Activated T-cell treated with anti-CD3 and anti-CD28 coated beads for 1 hour (primary cell): ENCODE measurements around the gene BICD2.
"Not testable (repeated sequence)": the region's sequence is repeated elsewhere in the genome, so short reads cannot be mapped to it uniquely, and the experiment has no call there.

Experiments
- DNase-seq: peaks from one replicate; pipeline ENCODE4 v3.0.0-alpha.2; 2020; ENCODE audit warnings: low read depth

BICD2 gene

GRCh38 chr9:92764381-92764987 is at the start of gene BICD2:
BICD2 (minus strand) TSS chr9:92764833; CDS start chr9:92764744, 89 bp downstream.
- DNase-seq = peak; percentile 93

- not testable (repeated sequence) for DNase-seq
Measured at GRCh38 chr9:92809629-92810326, 45.1 kb upstream of the BICD2 start.

- DNase-seq = peak; percentile 19
Measured at GRCh38 chr9:92808726-92809451, 44.3 kb upstream of the BICD2 start.

GRCh38 chr9:92807757-92808725 is 43.4 kb upstream of the BICD2 start:
- DNase-seq = peak; percentile 14

GRCh38 chr9:92807031-92807756 is 42.6 kb upstream of the BICD2 start:
- no peak for DNase-seq

- no peak for DNase-seq
Measured at GRCh38 chr9:92804727-92805126, 40.1 kb upstream of the BICD2 start.

GRCh38 chr9:92798358-92798757 is 33.7 kb upstream of the BICD2 start:
- no peak for DNase-seq

- not testable (repeated sequence) for DNase-seq
Measured at GRCh38 chr9:92796337-92796804, 31.7 kb upstream of the BICD2 start.

GRCh38 chr9:92795598-92796336 is 31.1 kb upstream of the BICD2 start:
- DNase-seq = no peak

- no peak for DNase-seq
Measured at GRCh38 chr9:92795000-92795399, 30.4 kb upstream of the BICD2 start.

GRCh38 chr9:92794426-92794825 is 29.8 kb upstream of the BICD2 start:
- DNase-seq = no peak

- peak; percentile 69 for DNase-seq
Measured at GRCh38 chr9:92790542-92791527, 26.2 kb upstream of the BICD2 start.

GRCh38 chr9:92786298-92786697 is 21.7 kb upstream of the BICD2 start:
- DNase-seq = no peak

- DNase-seq = no peak
Measured at GRCh38 chr9:92781899-92782298, 17.3 kb upstream of the BICD2 start.

- no peak for DNase-seq
Measured at GRCh38 chr9:92780206-92780605, 15.6 kb upstream of the BICD2 start.

GRCh38 chr9:92775466-92775865 is 10.8 kb upstream of the BICD2 start:
- no peak for DNase-seq

- DNase-seq = no peak
Measured at GRCh38 chr9:92774274-92774673, 9.6 kb upstream of the BICD2 start.

- DNase-seq = no peak
Measured at GRCh38 chr9:92773810-92774209, 9.2 kb upstream of the BICD2 start.

- no peak for DNase-seq
Measured at GRCh38 chr9:92771309-92771708, 6.7 kb upstream of the BICD2 start.
